GM12878 (cell line): ENCODE measurements around the gene GGACT.

Experiments used
- IKZF1 ChIP-seq: fragments of 450-650 bp; conservative IDR thresholded peaks from 2 replicates; pipeline ENCODE4 v1.6.1; 2017; ENCODE audit warnings: antibody characterized with exemption, mild to moderate bottlenecking
- LARP7 ChIP-seq: fragments of 450-650 bp; IDR thresholded peaks from 2 replicates; pipeline ENCODE4 v1.6.1; 2017; ENCODE audit warnings: mild to moderate bottlenecking
- POLR2AphosphoS5 ChIP-seq: IDR thresholded peaks from 2 replicates; pipeline ENCODE4 v1.6.1; 2011; ENCODE audit warnings: mild to moderate bottlenecking, low read length, inconsistent platforms
- SMARCA5 ChIP-seq: fragments of 450-650 bp; IDR thresholded peaks from 2 replicates; pipeline ENCODE4 v1.6.1; 2017; ENCODE audit warnings: mild to moderate bottlenecking
- SP1 ChIP-seq: IDR thresholded peaks from one replicate; pipeline ENCODE4 v1.6.1; 2011; ENCODE audit warnings: low read depth, low read length
- ZNF274 ChIP-seq: IDR thresholded peaks from one replicate; pipeline ENCODE4 v1.8.0; 2011; ENCODE audit not compliant: insufficient read length, insufficient read depth
- ZNF622 ChIP-seq: fragments of 450-650 bp; IDR thresholded peaks from 2 replicates; pipeline ENCODE4 v1.6.1; 2017; ENCODE audit warnings: mild to moderate bottlenecking, inconsistent platforms
- TF ChIP-seq, protein P1 (sequence below), 3 experiments: IDR thresholded peaks in 2 of 3; conservative IDR thresholded peaks in 1 of 3; 2 replicates each; pipeline ENCODE4 v1.5.1; 2011; ENCODE audit warnings: low read depth in 3 of 3, low read length in 3 of 3, mild to moderate bottlenecking in 3 of 3, control low read depth in 2 of 3, moderate library complexity in 2 of 3, inconsistent platforms in 1 of 3, mixed read lengths in 1 of 3; ENCODE audit not compliant: control insufficient read depth in 2 of 3, insufficient read depth in 1 of 3; ENCODE audit errors: extremely low read depth in 1 of 3
- TF ChIP-seq, protein P2 (sequence below): IDR thresholded peaks from 2 replicates; pipeline ENCODE4 v1.6.1; 2011; ENCODE audit warnings: borderline replicate concordance, low read depth, mild to moderate bottlenecking, moderate library complexity, mixed read lengths, low read length; ENCODE audit not compliant: insufficient read depth; ENCODE audit errors: extremely low read length
- TF ChIP-seq, protein P3 (sequence below): IDR thresholded peaks from 2 replicates; pipeline ENCODE4 v1.6.1; 2012; ENCODE audit warnings: low read depth, low read length, improper control_type of control experiment

DNA sequence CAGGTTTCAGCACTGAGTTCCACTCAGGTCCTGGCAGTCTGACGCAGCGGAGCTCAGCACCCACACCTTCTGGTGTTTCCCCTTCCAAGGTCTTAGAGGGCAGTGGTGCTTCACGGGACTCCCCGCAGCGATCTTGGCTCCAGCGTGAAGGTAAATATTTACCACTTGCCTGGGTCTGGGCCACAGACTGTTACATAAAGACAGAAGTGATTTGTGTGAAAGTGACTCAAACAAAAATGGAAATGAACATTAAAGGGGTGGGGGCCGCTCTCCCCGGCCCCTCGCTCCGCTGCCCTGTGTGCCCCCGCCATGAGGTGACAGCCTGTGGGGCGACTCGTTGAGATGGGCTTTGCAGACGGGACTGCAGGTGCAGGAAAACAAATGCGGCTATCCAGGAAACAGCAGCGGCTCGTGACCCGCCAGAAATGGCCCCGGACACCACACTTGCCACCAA, 55.0 kb downstream of the GGACT start:
- TF ChIP-seq POLR2AphosphoS5 (no peak), ZNF274 (no peak), IKZF1 (no peak), SMARCA5 (no peak), LARP7 (no peak), SP1 (no peak), ZNF622 (no peak)
- TF ChIP-seq, protein P1, sequence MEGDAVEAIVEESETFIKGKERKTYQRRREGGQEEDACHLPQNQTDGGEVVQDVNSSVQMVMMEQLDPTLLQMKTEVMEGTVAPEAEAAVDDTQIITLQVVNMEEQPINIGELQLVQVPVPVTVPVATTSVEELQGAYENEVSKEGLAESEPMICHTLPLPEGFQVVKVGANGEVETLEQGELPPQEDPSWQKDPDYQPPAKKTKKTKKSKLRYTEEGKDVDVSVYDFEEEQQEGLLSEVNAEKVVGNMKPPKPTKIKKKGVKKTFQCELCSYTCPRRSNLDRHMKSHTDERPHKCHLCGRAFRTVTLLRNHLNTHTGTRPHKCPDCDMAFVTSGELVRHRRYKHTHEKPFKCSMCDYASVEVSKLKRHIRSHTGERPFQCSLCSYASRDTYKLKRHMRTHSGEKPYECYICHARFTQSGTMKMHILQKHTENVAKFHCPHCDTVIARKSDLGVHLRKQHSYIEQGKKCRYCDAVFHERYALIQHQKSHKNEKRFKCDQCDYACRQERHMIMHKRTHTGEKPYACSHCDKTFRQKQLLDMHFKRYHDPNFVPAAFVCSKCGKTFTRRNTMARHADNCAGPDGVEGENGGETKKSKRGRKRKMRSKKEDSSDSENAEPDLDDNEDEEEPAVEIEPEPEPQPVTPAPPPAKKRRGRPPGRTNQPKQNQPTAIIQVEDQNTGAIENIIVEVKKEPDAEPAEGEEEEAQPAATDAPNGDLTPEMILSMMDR (IDR thresholded peaks at IDR 0.05 in 2 of 3, conservative IDR thresholded peaks at IDR 0.05 in 1 of 3; ENCODE audit: control insufficient read depth in 2 of 3, extremely low read depth in 1 of 3, insufficient read depth in 1 of 3, low read depth in 3 of 3, low read length in 3 of 3), result no peak
- TF ChIP-seq, protein P2, sequence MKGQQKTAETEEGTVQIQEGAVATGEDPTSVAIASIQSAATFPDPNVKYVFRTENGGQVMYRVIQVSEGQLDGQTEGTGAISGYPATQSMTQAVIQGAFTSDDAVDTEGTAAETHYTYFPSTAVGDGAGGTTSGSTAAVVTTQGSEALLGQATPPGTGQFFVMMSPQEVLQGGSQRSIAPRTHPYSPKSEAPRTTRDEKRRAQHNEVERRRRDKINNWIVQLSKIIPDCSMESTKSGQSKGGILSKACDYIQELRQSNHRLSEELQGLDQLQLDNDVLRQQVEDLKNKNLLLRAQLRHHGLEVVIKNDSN, result no peak
- TF ChIP-seq, protein P3, sequence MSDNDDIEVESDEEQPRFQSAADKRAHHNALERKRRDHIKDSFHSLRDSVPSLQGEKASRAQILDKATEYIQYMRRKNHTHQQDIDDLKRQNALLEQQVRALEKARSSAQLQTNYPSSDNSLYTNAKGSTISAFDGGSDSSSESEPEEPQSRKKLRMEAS, result no peak
